ENCODE results near the gene ZSWIM6.

Gene ZSWIM6

GRCh38 chr5:61350535-61350934 is 18.5 kb downstream of the ZSWIM6 start:
- Histone ChIP-seq H3K9me3 (ENCODE audit: control insufficient read depth, insufficient read depth, low read depth, low read length) (no peaks in the 10 kb centered on the region), H3K36me3 (ENCODE audit: control insufficient read depth, insufficient read depth, low read length) (no peaks in the 10 kb centered on the region), H3K9ac (ENCODE audit: low read length) (no peak overlapping the region), H3K4me3 (ENCODE audit: low read depth, low read length) (no peak overlapping the region), H3K27me3 (ENCODE audit: control insufficient read depth, insufficient read depth, low read length) (no peaks in the 10 kb centered on the region), H3K27ac (ENCODE audit: low read depth, low read length) (no peak overlapping the region), H3K4me1 (ENCODE audit: control insufficient read depth, insufficient read depth, low read length) (0 out of 2 replicates have a peak, but pooled peaks cover 4% of the 10 kb centered on the region)

DNA sequence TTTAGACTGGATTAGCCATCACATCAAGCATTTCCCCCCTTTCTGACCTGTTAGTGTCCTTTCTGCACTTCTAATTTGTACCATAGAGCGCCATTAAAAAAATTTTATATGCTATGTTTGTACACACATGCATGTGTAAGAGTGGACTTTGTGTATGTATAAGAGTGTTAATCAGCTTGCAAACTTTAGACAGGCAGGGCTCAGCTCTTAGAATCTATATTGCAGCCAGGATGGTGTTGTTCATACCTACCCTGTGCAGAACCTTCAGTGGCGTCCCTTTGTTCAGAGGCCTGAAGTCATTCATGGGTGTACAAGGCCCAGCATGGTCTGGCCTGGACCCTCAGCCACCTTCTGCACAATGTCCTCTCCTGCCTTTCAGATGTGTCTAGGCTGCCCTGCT is 19.7 kb downstream of the ZSWIM6 start:
- H3K9ac ChIP-seq (ENCODE audit: low read length): no peak overlapping the region
- no peaks in the 10 kb centered on the region for H3K9me3 ChIP-seq (ENCODE audit: control insufficient read depth, insufficient read depth, low read depth, low read length)
- H3K36me3 ChIP-seq (ENCODE audit: control insufficient read depth, insufficient read depth, low read length): no peaks in the 10 kb centered on the region
- H3K27me3 ChIP-seq (ENCODE audit: control insufficient read depth, insufficient read depth, low read length): no peaks in the 10 kb centered on the region
- H3K4me3 ChIP-seq (ENCODE audit: low read depth, low read length): no peak overlapping the region
- H3K4me1 ChIP-seq (ENCODE audit: control insufficient read depth, insufficient read depth, low read length): 0 out of 2 replicates have a peak, but pooled peaks cover 4% of the 10 kb centered on the region
- H3K27ac ChIP-seq (ENCODE audit: low read depth, low read length): no peak overlapping the region

GRCh38 chr5:61352180-61352579 is 20.1 kb downstream of the ZSWIM6 start:
- no peak overlapping the region for H3K4me3 ChIP-seq (ENCODE audit: low read depth, low read length)
- peaks cover 4% of the 10 kb centered on the region; the same call in 1 of the 2 replicates for H3K9me3 ChIP-seq (ENCODE audit: control insufficient read depth, insufficient read depth, low read depth, low read length)
- no peak overlapping the region for H3K9ac ChIP-seq (ENCODE audit: low read length)
- 0 out of 2 replicates have a peak, but pooled peaks cover 4% of the 10 kb centered on the region for H3K4me1 ChIP-seq (ENCODE audit: control insufficient read depth, insufficient read depth, low read length)
- no peaks in the 10 kb centered on the region for H3K36me3 ChIP-seq (ENCODE audit: control insufficient read depth, insufficient read depth, low read length)
- H3K27me3 ChIP-seq (ENCODE audit: control insufficient read depth, insufficient read depth, low read length): no peaks in the 10 kb centered on the region
- no peak overlapping the region for H3K27ac ChIP-seq (ENCODE audit: low read depth, low read length)

DNA sequence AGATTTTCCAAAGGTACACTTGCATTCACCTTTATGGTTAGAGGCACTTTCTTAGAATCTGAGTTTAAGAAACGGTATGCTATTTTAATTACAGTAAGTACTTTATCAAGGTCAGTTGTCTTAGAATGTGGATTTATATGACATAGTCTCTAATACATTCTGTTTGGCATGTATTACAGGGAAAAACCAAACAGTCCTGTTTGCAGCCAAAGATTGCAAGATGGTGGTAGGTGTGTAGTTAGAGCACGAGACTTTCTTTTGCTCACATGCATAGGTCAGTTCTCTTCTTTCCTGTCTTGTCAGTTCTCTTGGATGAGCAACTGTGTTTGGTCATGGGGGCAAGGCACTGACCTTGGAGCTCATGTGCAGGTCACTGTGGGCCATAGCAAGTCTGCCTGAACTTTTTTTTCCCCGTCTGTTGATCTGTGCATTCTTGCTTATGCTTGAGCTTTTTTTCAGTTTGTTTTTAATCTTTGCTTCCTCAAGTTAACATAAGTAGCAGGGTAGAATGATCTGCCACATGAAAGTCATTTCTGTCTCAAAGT is 20.6 kb downstream of the ZSWIM6 start:
- no peaks in the 10 kb centered on the region for H3K27me3 ChIP-seq (ENCODE audit: control insufficient read depth, insufficient read depth, low read length)
- no peak overlapping the region for H3K9ac ChIP-seq (ENCODE audit: low read length)
- no peaks in the 10 kb centered on the region for H3K36me3 ChIP-seq (ENCODE audit: control insufficient read depth, insufficient read depth, low read length)
- peaks cover 8% of the 10 kb centered on the region; the same call in 1 of the 2 replicates for H3K9me3 ChIP-seq (ENCODE audit: control insufficient read depth, insufficient read depth, low read depth, low read length)
- H3K27ac ChIP-seq (ENCODE audit: low read depth, low read length): no peak overlapping the region
- H3K4me1 ChIP-seq (ENCODE audit: control insufficient read depth, insufficient read depth, low read length): 0 out of 2 replicates have a peak, but pooled peaks cover 4% of the 10 kb centered on the region
- H3K4me3 ChIP-seq (ENCODE audit: low read depth, low read length): no peak overlapping the region

GRCh38 chr5:61353293-61353692 is 21.2 kb downstream of the ZSWIM6 start:
- H3K36me3 ChIP-seq (ENCODE audit: control insufficient read depth, insufficient read depth, low read length): no peaks in the 10 kb centered on the region
- H3K9ac ChIP-seq (ENCODE audit: low read length): no peak overlapping the region
- no peak overlapping the region for H3K4me3 ChIP-seq (ENCODE audit: low read depth, low read length)
- peaks cover 8% of the 10 kb centered on the region; the same call in 1 of the 2 replicates for H3K9me3 ChIP-seq (ENCODE audit: control insufficient read depth, insufficient read depth, low read depth, low read length)
- H3K27ac ChIP-seq (ENCODE audit: low read depth, low read length): no peak overlapping the region
- 0 out of 2 replicates have a peak, but pooled peaks cover 4% of the 10 kb centered on the region for H3K4me1 ChIP-seq (ENCODE audit: control insufficient read depth, insufficient read depth, low read length)
- no peaks in the 10 kb centered on the region for H3K27me3 ChIP-seq (ENCODE audit: control insufficient read depth, insufficient read depth, low read length)

DNA sequence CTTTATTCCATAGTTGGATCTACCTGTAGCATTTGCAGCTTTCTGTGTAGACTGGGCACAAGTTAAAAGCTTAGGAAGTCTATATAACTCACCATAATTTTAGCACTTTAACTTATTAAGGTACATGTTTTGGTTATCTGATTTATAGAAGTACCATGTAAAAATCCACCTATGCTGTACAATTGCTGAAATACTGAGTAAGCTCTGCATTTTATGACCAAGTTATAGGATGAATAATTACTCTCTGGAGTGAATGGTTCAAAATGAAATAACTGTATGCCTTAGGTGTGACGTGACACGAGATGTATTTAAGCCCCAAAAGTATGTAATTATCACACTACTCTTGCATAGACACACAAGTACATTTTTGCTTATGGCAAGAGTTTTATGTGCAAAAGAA is 22.1 kb downstream of the ZSWIM6 start:
- Histone ChIP-seq H3K27me3 (ENCODE audit: control insufficient read depth, insufficient read depth, low read length) (no peaks in the 10 kb centered on the region), H3K9ac (ENCODE audit: low read length) (no peak overlapping the region), H3K4me1 (ENCODE audit: control insufficient read depth, insufficient read depth, low read length) (0 out of 2 replicates have a peak, but pooled peaks cover 4% of the 10 kb centered on the region), H3K36me3 (ENCODE audit: control insufficient read depth, insufficient read depth, low read length) (no peaks in the 10 kb centered on the region), H3K9me3 (ENCODE audit: control insufficient read depth, insufficient read depth, low read depth, low read length) (peaks cover 8% of the 10 kb centered on the region; the same call in 1 of the 2 replicates), H3K4me3 (ENCODE audit: low read depth, low read length) (no peak overlapping the region), H3K27ac (ENCODE audit: low read depth, low read length) (no peak overlapping the region)

- H3K27me3 ChIP-seq (ENCODE audit: control insufficient read depth, insufficient read depth, low read length): no peaks in the 10 kb centered on the region
- H3K4me1 ChIP-seq (ENCODE audit: control insufficient read depth, insufficient read depth, low read length): peaks cover 10% of the 10 kb centered on the region
These were observed 25.7 kb downstream of the ZSWIM6 start for GRCh38 chr5:61357745-61358144.

DNA sequence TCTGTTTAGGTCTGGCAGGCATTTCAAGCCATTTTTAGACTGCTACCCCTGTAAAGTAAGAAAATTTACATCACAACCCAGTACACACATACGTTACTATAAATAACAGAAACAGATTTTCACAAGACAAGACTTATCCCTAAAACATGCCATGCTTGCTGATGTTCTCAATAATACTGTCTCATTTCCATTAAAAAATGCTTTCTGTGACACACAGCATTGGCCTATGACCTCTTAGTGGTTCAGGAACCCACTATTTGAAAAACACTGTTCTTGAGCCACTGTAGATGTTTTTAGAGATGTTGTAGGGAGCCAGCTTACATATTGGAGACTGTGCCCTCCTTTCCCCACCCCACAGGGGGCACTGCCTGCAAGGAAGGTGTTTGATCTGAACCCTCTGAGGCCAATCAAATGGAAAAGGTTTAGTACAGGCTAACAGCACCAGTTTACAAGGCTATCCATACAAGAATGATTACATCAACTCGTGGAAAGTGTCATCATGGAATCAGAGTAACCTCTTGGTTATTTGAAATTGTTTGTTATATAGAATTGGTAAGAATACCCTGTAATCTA is 30.8 kb downstream of the ZSWIM6 start:
- Histone ChIP-seq H3K4me1 (ENCODE audit: control insufficient read depth, insufficient read depth, low read length) (peaks cover 10% of the 10 kb centered on the region), H3K36me3 (ENCODE audit: control insufficient read depth, insufficient read depth, low read length) (no peaks in the 10 kb centered on the region)

More at GRCh38 chr5:61357745-61358144, 25.7 kb downstream of the ZSWIM6 start:
- Histone ChIP-seq H3K4me3 (ENCODE audit: low read depth, low read length) (no peak overlapping the region), H3K36me3 (ENCODE audit: control insufficient read depth, insufficient read depth, low read length) (no peaks in the 10 kb centered on the region), H3K27ac (ENCODE audit: low read depth, low read length) (no peak overlapping the region), H3K9me3 (ENCODE audit: control insufficient read depth, insufficient read depth, low read depth, low read length) (peaks cover 8% of the 10 kb centered on the region; the same call in 1 of the 2 replicates), H3K9ac (ENCODE audit: low read length) (no peak overlapping the region)

DNA sequence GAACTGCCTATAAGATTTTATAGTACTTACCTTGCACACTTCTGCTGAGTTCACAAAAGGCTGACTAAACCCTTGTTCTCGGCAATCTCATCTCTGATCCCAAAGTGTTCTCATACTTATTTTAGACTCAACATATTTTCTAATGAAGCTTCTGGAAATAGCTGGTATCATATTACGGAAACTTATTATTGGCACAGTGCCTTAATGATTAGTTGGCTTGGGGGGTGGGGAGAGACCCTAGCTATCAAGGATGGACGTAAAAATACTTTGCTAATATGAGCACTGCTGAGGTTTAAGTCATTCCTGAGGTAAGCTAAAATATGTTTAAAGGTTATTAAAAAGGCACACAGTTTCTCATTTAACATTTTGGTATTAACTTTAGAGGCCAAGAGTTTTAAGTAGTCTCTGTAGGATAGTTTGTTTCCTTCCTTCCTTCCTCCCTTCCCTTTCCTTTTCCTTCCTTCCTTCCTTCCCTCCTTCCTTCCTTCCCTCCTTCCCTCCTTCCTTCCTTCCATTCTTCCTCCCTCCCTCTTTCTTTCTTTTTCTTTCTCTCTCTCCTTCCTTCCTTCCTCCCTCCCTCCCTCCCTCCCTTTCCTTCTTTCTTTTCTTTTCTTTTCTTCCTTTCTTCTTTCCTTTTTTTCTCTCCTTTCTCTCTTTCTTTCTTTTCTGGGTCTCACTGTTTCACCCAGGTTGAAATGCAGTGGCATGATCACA is 31.5 kb downstream of the ZSWIM6 start:
- Histone ChIP-seq H3K4me3 (ENCODE audit: low read depth, low read length) (no peak overlapping the region), H3K9me3 (ENCODE audit: control insufficient read depth, insufficient read depth, low read depth, low read length) (no peaks in the 10 kb centered on the region)

More for the DNA sequence above, 30.8 kb downstream of the ZSWIM6 start:
- Histone ChIP-seq H3K9ac (ENCODE audit: low read length) (no peak overlapping the region), H3K27me3 (ENCODE audit: control insufficient read depth, insufficient read depth, low read length) (no peaks in the 10 kb centered on the region), H3K9me3 (ENCODE audit: control insufficient read depth, insufficient read depth, low read depth, low read length) (no peaks in the 10 kb centered on the region), H3K4me3 (ENCODE audit: low read depth, low read length) (no peak overlapping the region), H3K27ac (ENCODE audit: low read depth, low read length) (no peak overlapping the region)

GRCh38 chr5:61366497-61367240 is 34.6 kb downstream of the ZSWIM6 start:
- Histone ChIP-seq H3K4me3 (ENCODE audit: low read depth, low read length) (no peak overlapping the region), H3K27ac (ENCODE audit: low read depth, low read length) (no peak overlapping the region), H3K9ac (ENCODE audit: low read length) (no peak overlapping the region), H3K36me3 (ENCODE audit: control insufficient read depth, insufficient read depth, low read length) (no peaks in the 10 kb centered on the region), H3K27me3 (ENCODE audit: control insufficient read depth, insufficient read depth, low read length) (no peaks in the 10 kb centered on the region), H3K4me1 (ENCODE audit: control insufficient read depth, insufficient read depth, low read length) (peaks cover 11% of the 10 kb centered on the region), H3K9me3 (ENCODE audit: control insufficient read depth, insufficient read depth, low read depth, low read length) (no peaks in the 10 kb centered on the region)

More for the DNA sequence above, 31.5 kb downstream of the ZSWIM6 start:
- Histone ChIP-seq H3K4me1 (ENCODE audit: control insufficient read depth, insufficient read depth, low read length) (peaks cover 10% of the 10 kb centered on the region), H3K36me3 (ENCODE audit: control insufficient read depth, insufficient read depth, low read length) (no peaks in the 10 kb centered on the region), H3K9ac (ENCODE audit: low read length) (no peak overlapping the region), H3K27ac (ENCODE audit: low read depth, low read length) (no peak overlapping the region), H3K27me3 (ENCODE audit: control insufficient read depth, insufficient read depth, low read length) (no peaks in the 10 kb centered on the region)
